ENCODE measurements around the gene GPR42.
"Not testable (repeated sequence)": the region's sequence is repeated elsewhere in the genome, so short reads cannot be mapped to it uniquely, and the experiment has no call there.

GPR42 gene

DNA sequence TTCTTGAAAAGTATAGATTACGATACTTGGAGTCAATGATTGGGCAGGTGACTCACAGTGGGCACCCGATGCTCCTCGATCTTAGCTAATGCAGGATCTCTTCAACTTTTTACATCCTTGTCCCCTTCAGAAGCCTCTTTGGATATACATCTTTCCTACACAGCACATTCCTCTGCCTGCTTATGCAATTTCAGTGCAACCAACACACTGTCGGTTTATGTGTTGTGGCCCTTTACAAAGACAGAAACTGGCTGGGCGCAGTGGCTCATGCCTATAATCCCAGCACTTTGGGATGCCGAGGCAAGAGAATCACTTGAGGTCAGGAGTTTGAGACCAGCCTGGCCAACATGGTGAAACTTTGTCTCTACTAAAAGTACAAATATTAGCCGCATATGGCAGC, 2.6 kb downstream of the GPR42 start:
- no peaks in the 10 kb centered on the region for H3K9me3 ChIP-seq (ENCODE audit: severe bottlenecking)
- H3K4me3 ChIP-seq (ENCODE audit: low read depth, low read length), result no peak overlapping the region
- no peak for DNase-seq
- H3K27ac ChIP-seq, result no peak overlapping the region
- TF ChIP-seq, protein P1, sequence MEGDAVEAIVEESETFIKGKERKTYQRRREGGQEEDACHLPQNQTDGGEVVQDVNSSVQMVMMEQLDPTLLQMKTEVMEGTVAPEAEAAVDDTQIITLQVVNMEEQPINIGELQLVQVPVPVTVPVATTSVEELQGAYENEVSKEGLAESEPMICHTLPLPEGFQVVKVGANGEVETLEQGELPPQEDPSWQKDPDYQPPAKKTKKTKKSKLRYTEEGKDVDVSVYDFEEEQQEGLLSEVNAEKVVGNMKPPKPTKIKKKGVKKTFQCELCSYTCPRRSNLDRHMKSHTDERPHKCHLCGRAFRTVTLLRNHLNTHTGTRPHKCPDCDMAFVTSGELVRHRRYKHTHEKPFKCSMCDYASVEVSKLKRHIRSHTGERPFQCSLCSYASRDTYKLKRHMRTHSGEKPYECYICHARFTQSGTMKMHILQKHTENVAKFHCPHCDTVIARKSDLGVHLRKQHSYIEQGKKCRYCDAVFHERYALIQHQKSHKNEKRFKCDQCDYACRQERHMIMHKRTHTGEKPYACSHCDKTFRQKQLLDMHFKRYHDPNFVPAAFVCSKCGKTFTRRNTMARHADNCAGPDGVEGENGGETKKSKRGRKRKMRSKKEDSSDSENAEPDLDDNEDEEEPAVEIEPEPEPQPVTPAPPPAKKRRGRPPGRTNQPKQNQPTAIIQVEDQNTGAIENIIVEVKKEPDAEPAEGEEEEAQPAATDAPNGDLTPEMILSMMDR (IDR thresholded peaks at IDR 0.05; ENCODE audit: low read depth, low read length), result no peak
- no peaks in the 10 kb centered on the region for H3K36me3 ChIP-seq
- H3K27me3 ChIP-seq (ENCODE audit: insufficient read depth, low read depth, severe bottlenecking), result no peaks in the 10 kb centered on the region

DNA sequence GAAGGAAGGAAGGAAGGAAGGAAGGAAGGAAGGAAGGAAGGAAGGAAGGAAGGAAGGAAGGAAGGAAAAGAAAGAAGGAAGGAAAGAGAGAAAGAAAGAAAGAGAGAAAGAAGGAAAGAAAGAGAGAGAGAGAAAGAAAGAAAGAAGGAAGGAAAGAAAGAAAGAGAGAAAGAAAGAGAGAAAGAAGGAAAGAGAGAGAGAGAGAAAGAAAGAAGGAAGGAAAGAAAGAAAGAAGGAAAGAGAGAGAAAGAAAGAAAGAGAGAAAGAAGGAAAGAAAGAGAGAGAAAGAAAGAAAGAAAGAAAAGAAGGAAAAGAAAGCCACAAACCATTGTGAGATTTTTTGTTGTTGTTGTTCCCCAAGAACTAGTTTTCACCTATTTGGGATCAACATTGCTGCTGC, 3.2 kb downstream of the GPR42 start:
- H3K27me3 ChIP-seq (ENCODE audit: insufficient read depth, low read depth, severe bottlenecking); H3K9me3 ChIP-seq (ENCODE audit: severe bottlenecking); DNase-seq; H3K27ac ChIP-seq; H3K36me3 ChIP-seq; H3K4me3 ChIP-seq (ENCODE audit: low read depth, low read length): not testable (repeated sequence)

DNA sequence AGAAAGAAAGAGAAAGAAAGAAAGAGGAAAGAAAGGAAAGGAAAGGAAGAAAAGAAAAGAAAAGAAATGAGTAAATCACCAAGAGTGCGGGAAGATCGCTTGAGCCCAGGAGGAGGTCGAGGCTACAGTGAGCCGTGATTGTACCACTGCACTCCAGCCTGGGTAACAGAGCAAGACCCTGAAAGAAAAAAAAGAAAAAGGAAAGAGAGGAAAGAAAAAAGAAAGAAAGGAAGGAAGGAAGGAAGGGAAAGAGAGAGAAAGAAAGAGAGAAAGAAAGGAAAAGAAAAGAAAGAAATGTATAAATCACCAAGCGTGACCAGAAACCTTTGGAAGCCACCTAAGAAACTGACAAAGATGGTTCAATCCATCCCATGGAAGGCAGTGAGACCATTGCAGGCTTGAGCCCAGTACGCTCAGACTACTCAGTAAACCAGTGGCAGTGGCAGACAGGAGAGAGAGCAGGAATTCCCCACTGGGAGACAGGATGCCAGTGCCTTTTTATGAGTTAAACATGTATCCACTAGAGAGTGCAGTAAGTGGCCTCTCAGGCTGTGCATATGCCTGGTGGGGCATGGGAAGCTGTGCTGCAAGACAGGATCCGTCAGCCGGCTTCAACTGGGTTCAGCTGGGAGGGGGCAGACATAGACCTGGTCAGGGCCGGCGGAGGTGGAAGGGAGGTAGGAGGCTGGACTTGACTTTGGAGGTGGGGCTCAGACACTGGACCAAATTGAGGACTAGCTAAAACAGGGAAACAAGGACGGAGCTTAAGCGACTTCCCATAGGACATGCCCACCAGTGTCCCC, 4.8 kb downstream of the GPR42 start:
- Histone ChIP-seq H3K9me3 (ENCODE audit: severe bottlenecking) (no peaks in the 10 kb centered on the region), H3K27ac (no peak overlapping the region), H3K27me3 (ENCODE audit: insufficient read depth, low read depth, severe bottlenecking) (no peaks in the 10 kb centered on the region), H3K36me3 (no peaks in the 10 kb centered on the region), H3K4me3 (ENCODE audit: low read depth, low read length) (no peak overlapping the region)
- no peak for DNase-seq
- TF ChIP-seq, protein P1 (IDR thresholded peaks at IDR 0.05; ENCODE audit: low read depth, low read length), result no peak

DNA sequence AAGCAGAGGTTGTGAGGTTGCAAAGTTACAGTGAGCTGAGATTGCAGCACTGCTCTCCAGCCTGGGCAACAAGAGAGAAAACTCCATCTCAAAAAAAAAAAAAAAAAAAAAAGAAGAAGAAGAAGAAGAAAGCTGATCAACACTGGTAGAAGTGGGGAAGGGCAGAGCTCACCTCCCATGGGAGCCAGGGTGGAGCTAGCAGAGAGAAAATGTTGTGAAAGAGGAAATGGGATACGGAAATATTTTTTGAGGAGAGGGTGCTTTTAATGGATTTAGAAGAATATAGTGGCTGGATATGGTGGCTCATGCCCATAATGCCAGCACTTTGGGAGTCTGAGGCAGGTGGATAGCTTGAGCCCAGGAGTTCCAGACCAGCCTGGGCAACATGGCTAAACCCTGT, 6.8 kb downstream of the GPR42 start:
- no peak overlapping the region for H3K4me3 ChIP-seq (ENCODE audit: low read depth, low read length)
- H3K27me3 ChIP-seq (ENCODE audit: insufficient read depth, low read depth, severe bottlenecking), result no peaks in the 10 kb centered on the region
- no peak overlapping the region for H3K27ac ChIP-seq
- H3K9me3 ChIP-seq (ENCODE audit: severe bottlenecking), result no peaks in the 10 kb centered on the region
- TF ChIP-seq, protein P1 (IDR thresholded peaks at IDR 0.05; ENCODE audit: low read depth, low read length), result no peak
- no peaks in the 10 kb centered on the region for H3K36me3 ChIP-seq
- DNase-seq, result no peak

DNA sequence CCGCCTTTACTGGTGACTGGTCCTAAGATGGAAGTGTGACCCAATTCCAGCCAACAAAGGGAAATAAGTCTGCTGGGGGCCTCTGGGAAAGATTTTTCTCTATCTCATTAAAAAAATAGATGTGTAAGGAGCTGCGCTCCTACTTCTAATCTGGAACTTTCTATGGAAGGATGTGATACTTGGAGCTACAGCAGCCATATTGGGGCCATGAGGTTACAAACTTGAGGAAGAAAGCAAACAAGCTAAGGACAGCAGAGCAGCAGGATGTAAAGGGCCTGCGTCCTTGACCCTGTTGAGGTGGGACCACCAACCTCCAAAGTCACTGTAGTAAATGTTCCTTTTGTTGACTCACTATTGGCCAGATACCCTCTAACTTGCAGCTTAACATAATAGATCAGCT, 7.5 kb downstream of the GPR42 start:
- Histone ChIP-seq H3K27me3 (ENCODE audit: insufficient read depth, low read depth, severe bottlenecking) (no peaks in the 10 kb centered on the region), H3K9me3 (ENCODE audit: severe bottlenecking) (no peaks in the 10 kb centered on the region), H3K4me3 (ENCODE audit: low read depth, low read length) (no peak overlapping the region), H3K27ac (no peak overlapping the region), H3K36me3 (no peaks in the 10 kb centered on the region)
- DNase-seq, result no peak
- TF ChIP-seq, protein P1 (IDR thresholded peaks at IDR 0.05; ENCODE audit: low read depth, low read length), result no peak

DNA sequence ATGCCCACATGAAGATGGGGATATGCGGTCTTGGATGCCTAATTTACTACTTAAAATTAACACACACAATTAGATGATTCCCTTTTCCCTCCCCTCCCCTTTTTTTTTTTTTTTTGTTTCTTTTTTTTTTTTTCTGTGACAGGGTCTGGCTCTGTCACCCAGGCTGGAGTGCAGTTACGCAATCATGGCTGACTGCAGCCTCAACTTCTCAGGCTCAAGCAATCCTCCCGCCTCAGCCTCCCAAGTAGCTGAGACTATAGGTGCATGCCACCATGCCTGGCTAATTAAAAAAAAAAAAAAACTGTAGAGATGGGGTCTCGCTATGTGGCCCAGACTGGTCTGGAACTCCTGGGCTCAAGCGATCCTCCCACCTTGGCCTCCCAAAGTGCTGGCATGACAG, 8.7 kb downstream of the GPR42 start:
- H3K36me3 ChIP-seq; H3K27me3 ChIP-seq (ENCODE audit: insufficient read depth, low read depth, severe bottlenecking); H3K4me3 ChIP-seq (ENCODE audit: low read depth, low read length); H3K9me3 ChIP-seq (ENCODE audit: severe bottlenecking); DNase-seq; H3K27ac ChIP-seq: not testable (repeated sequence)

DNA sequence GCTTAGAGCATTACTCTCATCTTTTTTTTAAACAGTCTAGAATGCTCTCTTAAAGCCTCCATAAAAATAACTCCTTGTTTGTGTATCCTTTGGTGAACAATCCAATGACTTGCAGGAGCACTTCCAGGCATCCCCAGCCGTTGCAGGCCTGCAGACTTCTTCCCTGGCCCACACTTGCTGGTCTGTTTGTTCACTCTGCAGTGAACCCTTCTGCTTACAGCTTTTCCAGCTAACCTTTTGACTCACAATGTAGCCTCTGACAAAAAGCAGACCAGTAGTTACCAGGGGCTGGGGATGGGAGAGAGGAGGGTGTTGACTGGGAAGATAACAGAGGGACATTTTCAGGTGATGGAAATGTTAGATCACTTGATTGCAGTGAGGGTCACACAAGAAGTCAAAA, 9.1 kb downstream of the GPR42 start:
- H3K36me3 ChIP-seq, result no peaks in the 10 kb centered on the region
- DNase-seq, result no peak
- no peaks in the 10 kb centered on the region for H3K27me3 ChIP-seq (ENCODE audit: insufficient read depth, low read depth, severe bottlenecking)
- TF ChIP-seq, protein P1 (IDR thresholded peaks at IDR 0.05; ENCODE audit: low read depth, low read length), result no peak
- H3K4me3 ChIP-seq (ENCODE audit: low read depth, low read length), result no peak overlapping the region
- H3K27ac ChIP-seq, result no peak overlapping the region
- no peaks in the 10 kb centered on the region for H3K9me3 ChIP-seq (ENCODE audit: severe bottlenecking)

Data from WERI-Rb-1 (cell line).